ENCODE data around the gene F13B.
A peak's percentile ranks its signal among the peaks of the same experiment; 100 is the strongest.
"Not testable (repeated sequence)": the region's sequence is repeated elsewhere in the genome, so short reads cannot be mapped to it uniquely, and the experiment has no call there.

Gene F13B

GRCh38 chr1:197013234-197013633 is 53.8 kb downstream of the F13B start:
- H3K27me3 ChIP-seq (ENCODE audit: insufficient read depth, low read length), result no peaks in the 10 kb centered on the region
- H3K79me2 ChIP-seq (ENCODE audit: control insufficient read depth, insufficient read depth, low read length, unreplicated experiment), result no peaks in the 10 kb centered on the region
- H3K27ac ChIP-seq (ENCODE audit: low read depth, low read length), result no peak overlapping the region
- H3K4me3 ChIP-seq (ENCODE audit: low read depth, low read length), result no peak overlapping the region
- no peaks in the 10 kb centered on the region for H3K36me3 ChIP-seq (ENCODE audit: insufficient read depth, low read length)
- H2AFZ ChIP-seq (ENCODE audit: low read length, unreplicated experiment), result no peak overlapping the region
- H3K4me1 ChIP-seq (ENCODE audit: control insufficient read depth, insufficient read depth, low read length, unreplicated experiment), result no peaks in the 10 kb centered on the region

- no peak overlapping the region for H3K4me3 ChIP-seq (ENCODE audit: low read depth, low read length)
- no peaks in the 10 kb centered on the region for H3K27me3 ChIP-seq (ENCODE audit: insufficient read depth, low read length)
- H3K27ac ChIP-seq (ENCODE audit: low read depth, low read length), result no peak overlapping the region
- no peaks in the 10 kb centered on the region for H3K4me1 ChIP-seq (ENCODE audit: control insufficient read depth, insufficient read depth, low read length, unreplicated experiment)
- no peak overlapping the region for H2AFZ ChIP-seq (ENCODE audit: low read length, unreplicated experiment)
- H3K36me3 ChIP-seq (ENCODE audit: insufficient read depth, low read length), result no peaks in the 10 kb centered on the region
- no peaks in the 10 kb centered on the region for H3K79me2 ChIP-seq (ENCODE audit: control insufficient read depth, insufficient read depth, low read length, unreplicated experiment)
Observed at GRCh38 chr1:197011614-197012013, 55.4 kb downstream of the F13B start.

GRCh38 chr1:197008861-197009260 is 58.2 kb downstream of the F13B start:
- H3K27me3 ChIP-seq (ENCODE audit: insufficient read depth, low read length), result no peaks in the 10 kb centered on the region
- no peak overlapping the region for H3K27ac ChIP-seq (ENCODE audit: low read depth, low read length)
- no peak overlapping the region for H3K4me3 ChIP-seq (ENCODE audit: low read depth, low read length)
- H2AFZ ChIP-seq (ENCODE audit: low read length, unreplicated experiment), result no peak overlapping the region
- H3K79me2 ChIP-seq (ENCODE audit: control insufficient read depth, insufficient read depth, low read length, unreplicated experiment), result no peaks in the 10 kb centered on the region
- H3K36me3 ChIP-seq (ENCODE audit: insufficient read depth, low read length), result no peaks in the 10 kb centered on the region
- no peaks in the 10 kb centered on the region for H3K4me1 ChIP-seq (ENCODE audit: control insufficient read depth, insufficient read depth, low read length, unreplicated experiment)

- Histone ChIP-seq H3K4me1 (ENCODE audit: control insufficient read depth, insufficient read depth, low read length, unreplicated experiment) (peaks cover 5% of the 10 kb centered on the region), H3K27me3 (ENCODE audit: insufficient read depth, low read length) (no peaks in the 10 kb centered on the region), H3K27ac (ENCODE audit: low read depth, low read length) (no peak overlapping the region), H3K4me3 (ENCODE audit: low read depth, low read length) (no peak overlapping the region), H3K79me2 (ENCODE audit: control insufficient read depth, insufficient read depth, low read length, unreplicated experiment) (no peaks in the 10 kb centered on the region), H3K36me3 (ENCODE audit: insufficient read depth, low read length) (no peaks in the 10 kb centered on the region), H2AFZ (ENCODE audit: low read length, unreplicated experiment) (no peak overlapping the region)
Observed at GRCh38 chr1:197003132-197003531, 63.9 kb downstream of the F13B start.

GRCh38 chr1:197001828-197002227 is 65.2 kb downstream of the F13B start:
- H3K27ac ChIP-seq (ENCODE audit: low read depth, low read length), result no peak overlapping the region
- H3K36me3 ChIP-seq (ENCODE audit: insufficient read depth, low read length), result no peaks in the 10 kb centered on the region
- no peak overlapping the region for H2AFZ ChIP-seq (ENCODE audit: low read length, unreplicated experiment)
- no peaks in the 10 kb centered on the region for H3K79me2 ChIP-seq (ENCODE audit: control insufficient read depth, insufficient read depth, low read length, unreplicated experiment)
- H3K4me1 ChIP-seq (ENCODE audit: control insufficient read depth, insufficient read depth, low read length, unreplicated experiment), result peaks cover 11% of the 10 kb centered on the region
- H3K27me3 ChIP-seq (ENCODE audit: insufficient read depth, low read length), result no peaks in the 10 kb centered on the region
- no peak overlapping the region for H3K4me3 ChIP-seq (ENCODE audit: low read depth, low read length)

- Histone ChIP-seq H3K36me3 (ENCODE audit: insufficient read depth, low read length) (no peaks in the 10 kb centered on the region), H3K79me2 (ENCODE audit: control insufficient read depth, insufficient read depth, low read length, unreplicated experiment) (no peaks in the 10 kb centered on the region), H2AFZ (ENCODE audit: low read length, unreplicated experiment) (no peak overlapping the region), H3K27ac (ENCODE audit: low read depth, low read length) (peak overlapping the region; percentile 21; the same call in 1 of the 2 replicates), H3K4me3 (ENCODE audit: low read depth, low read length) (peak overlapping the region; percentile 42; the same call in 1 of the 2 replicates), H3K4me1 (ENCODE audit: control insufficient read depth, insufficient read depth, low read length, unreplicated experiment) (peaks cover 12% of the 10 kb centered on the region), H3K27me3 (ENCODE audit: insufficient read depth, low read length) (no peaks in the 10 kb centered on the region)
Observed at GRCh38 chr1:196997423-196997822, 69.6 kb downstream of the F13B start.

- H3K4me1 ChIP-seq (ENCODE audit: control insufficient read depth, insufficient read depth, low read length, unreplicated experiment), result peaks cover 7% of the 10 kb centered on the region
- H3K27me3 ChIP-seq (ENCODE audit: insufficient read depth, low read length), result no peaks in the 10 kb centered on the region
- no peaks in the 10 kb centered on the region for H3K36me3 ChIP-seq (ENCODE audit: insufficient read depth, low read length)
- H2AFZ ChIP-seq (ENCODE audit: low read length, unreplicated experiment), result no peak overlapping the region
- no peak overlapping the region for H3K27ac ChIP-seq (ENCODE audit: low read depth, low read length)
- H3K79me2 ChIP-seq (ENCODE audit: control insufficient read depth, insufficient read depth, low read length, unreplicated experiment), result no peaks in the 10 kb centered on the region
- no peak overlapping the region for H3K4me3 ChIP-seq (ENCODE audit: low read depth, low read length)
Observed at GRCh38 chr1:196993916-196994315, 73.1 kb downstream of the F13B start.

GRCh38 chr1:196991919-196992651 is 75.0 kb downstream of the F13B start:
- not testable (repeated sequence) for H3K27me3 ChIP-seq (ENCODE audit: insufficient read depth, low read length); H2AFZ ChIP-seq (ENCODE audit: low read length, unreplicated experiment); H3K79me2 ChIP-seq (ENCODE audit: control insufficient read depth, insufficient read depth, low read length, unreplicated experiment); H3K27ac ChIP-seq (ENCODE audit: low read depth, low read length); H3K36me3 ChIP-seq (ENCODE audit: insufficient read depth, low read length); H3K4me1 ChIP-seq (ENCODE audit: control insufficient read depth, insufficient read depth, low read length, unreplicated experiment); H3K4me3 ChIP-seq (ENCODE audit: low read depth, low read length)

All from ACC112 (cell line).